Esophagus squamous epithelium (tissue), 5 donors: ENCODE measurements around the gene SEMA4B. TPM values are rescaled to one million over a fixed set of nuclear protein-coding genes. Genes with fewer than 3 reads are reported as not detected.

ENCODE experiments used
- DNase-seq: peaks from one replicate; lab custom pipeline; 2025; lab: John Stamatoyannopoulos, UW
- H3K27ac ChIP-seq, 4 donors: fragments of 200-600 bp; sonication (generic); one replicate each; pipeline ENCODE4 v1.5.1; 2016 to 2019; ENCODE audit warnings: mild to moderate bottlenecking in 1 of 4
- H3K27me3 ChIP-seq, 4 donors: fragments of 200-600 bp; sonication (generic); 1 replicate in 3 of 4; 2 replicates in 1 of 4; pipeline versions ENCODE4 v1.5.1 to v1.6.0; 2017 to 2021; ENCODE audit warnings: antibody characterized with exemption in 1 of 4
- H3K36me3 ChIP-seq, 3 donors: fragments of 200-600 bp; sonication (generic); one replicate each; pipeline ENCODE4 v1.5.1; 2016 to 2019
- H3K4me1 ChIP-seq, 3 donors: fragments of 200-600 bp; sonication (generic); one replicate each; pipeline ENCODE4 v1.5.1; 2017 to 2019
- H3K4me3 ChIP-seq, 4 donors: fragments of 200-600 bp; sonication (generic); 1 replicate in 3 of 4; 2 replicates in 1 of 4; pipeline ENCODE4 v1.5.1; 2016 to 2019; ENCODE audit warnings: mild to moderate bottlenecking in 2 of 4, moderate library complexity in 1 of 4
- H3K9me3 ChIP-seq, 3 donors: fragments of 200-600 bp; sonication (generic); one replicate each; pipeline ENCODE4 v1.5.1; 2016 to 2019
- CTCF ChIP-seq, 6 experiments: fragments of 450-650 bp in 4 of 6; fragments of 200-600 bp in 2 of 6; sonication (generic) in 2 of 6; IDR thresholded peaks; one replicate each; pipeline ENCODE4 v1.5.1; 2016 to 2019; ENCODE audit warnings: antibody characterized with exemption in 6 of 6, mild to moderate bottlenecking in 4 of 6, moderate library complexity in 4 of 6
- POLR2A ChIP-seq, 4 donors: fragments of 450-650 bp; IDR thresholded peaks; one replicate each; pipeline ENCODE4 v1.6.1; 2017; ENCODE audit warnings: antibody characterized with exemption in 4 of 4, mild to moderate bottlenecking in 4 of 4, moderate library complexity in 3 of 4
- WGBS, 2 donors: methylation state at CpG; one replicate each; pipeline ENCODE4 v1.1.5; 2018; 5-methylcytosine and 5-hydroxymethylcytosine counted together
- intact Hi-C: fragments of 100-400 bp; cut with DNase I; formaldehyde crosslinking; loops from one replicate; pipeline ENCODE4 v1.15.0; 2022
- total RNA-seq, 4 donors: library from RNA; depleted of rRNA; stranded (reverse); fragments of >200 nt; gene quantifications; one replicate each; pipeline ENCODE4 v1.1.0, GENCODE V29; 2016
- donor health status: DM: yes; HTN: yes; CAD: no.

Gene SEMA4B
- total RNA-seq, 4 donors from 2014 or later: 87.9 to 209 (median 136) TPM

GRCh38 chr15:90228960-90229359 is 27.8 kb downstream of the SEMA4B start:
- WGBS, 2 donors: 86 to 91% methylated on average over 11 to 13 of the region's 15 CpGs
- TF ChIP-seq CTCF (IDR thresholded peaks at IDR 0.05): no peak
- no peak for TF ChIP-seq POLR2A (IDR thresholded peaks at IDR 0.05)
- Histone ChIP-seq H3K9me3 (no peaks in the 10 kb centered on the region), H3K4me3 (no peak overlapping the region), H3K4me1 (peaks cover 26 to 73% (median 43%) of the 10 kb centered on the region in 3 donors), H3K27ac (peak overlapping the region; percentile 30 to 98 (median 66)), H3K36me3 (peaks cover 38 to 76% (median 56%) of the 10 kb centered on the region in 3 donors), H3K27me3 (no peaks in the 10 kb centered on the region)
- no peak for DNase-seq
- intact Hi-C loops: no loop called here

- WGBS, 2 donors: 30 to 48% methylated on average over 5 to 6 of the region's 12 CpGs
- H3K27me3 ChIP-seq: no peaks in the 10 kb centered on the region
- H3K9me3 ChIP-seq: no peaks in the 10 kb centered on the region
- peak overlapping the region; percentile 90 to 98 (median 96) for H3K27ac ChIP-seq
- H3K4me3 ChIP-seq: no peak overlapping the region
- DNase-seq: no peak
- intact Hi-C loops: no loop called here
- no peak for TF ChIP-seq CTCF (IDR thresholded peaks at IDR 0.05)
- no peak for TF ChIP-seq POLR2A (IDR thresholded peaks at IDR 0.05)
- peaks cover 27 to 64% (median 44%) of the 10 kb centered on the region in 3 donors for H3K36me3 ChIP-seq
- peaks cover 26 to 72% (median 48%) of the 10 kb centered on the region in 3 donors for H3K4me1 ChIP-seq
Observed at GRCh38 chr15:90230071-90230494, 29.0 kb downstream of the SEMA4B start.

GRCh38 chr15:90230610-90231009 is 29.5 kb downstream of the SEMA4B start:
- H3K27ac ChIP-seq: peak overlapping the region; percentile 90 to 98 (median 96)
- peaks cover 26 to 77% (median 48%) of the 10 kb centered on the region in 3 donors for H3K4me1 ChIP-seq
- no peak for DNase-seq
- H3K9me3 ChIP-seq: no peaks in the 10 kb centered on the region
- intact Hi-C loops: no loop called here
- H3K36me3 ChIP-seq: peaks cover 21 to 59% (median 39%) of the 10 kb centered on the region in 3 donors
- TF ChIP-seq POLR2A (IDR thresholded peaks at IDR 0.05): no peak
- TF ChIP-seq CTCF (IDR thresholded peaks at IDR 0.05): no peak
- no peaks in the 10 kb centered on the region for H3K27me3 ChIP-seq
- 57 to 73% methylated on average over 2 to 5 of the region's 8 CpGs for WGBS, 2 donors
- H3K4me3 ChIP-seq: peak overlapping the region in 1 of 4 donors; percentile 82

GRCh38 chr15:90231028-90232017 is 30.2 kb downstream of the SEMA4B start:
- 30 to 36% methylated on average over 13 to 15 of the region's 27 CpGs for WGBS, 2 donors

More at GRCh38 chr15:90231028-90232017, 30.2 kb downstream of the SEMA4B start:
- no peaks in the 10 kb centered on the region for H3K27me3 ChIP-seq
- H3K36me3 ChIP-seq: peaks cover 20 to 57% (median 33%) of the 10 kb centered on the region in 3 donors
- intact Hi-C loops: no loop called here
- peaks cover 26 to 78% (median 48%) of the 10 kb centered on the region in 3 donors for H3K4me1 ChIP-seq
- H3K9me3 ChIP-seq: no peaks in the 10 kb centered on the region
- no peak for TF ChIP-seq CTCF (IDR thresholded peaks at IDR 0.05)
- peak in 1 of 4 donors; percentile 28 for TF ChIP-seq POLR2A (IDR thresholded peaks at IDR 0.05)
- H3K4me3 ChIP-seq: peak overlapping the region in 1 of 4 donors; percentile 82
- H3K27ac ChIP-seq: peak overlapping the region; percentile 90 to 98 (median 96)
- DNase-seq: peak; percentile 20
